ENCODE data around the gene KRTAP13-3. TPM values are rescaled to one million over a fixed set of nuclear protein-coding genes. Genes with fewer than 3 reads are reported as not detected.

KRTAP13-3 gene, protein sequence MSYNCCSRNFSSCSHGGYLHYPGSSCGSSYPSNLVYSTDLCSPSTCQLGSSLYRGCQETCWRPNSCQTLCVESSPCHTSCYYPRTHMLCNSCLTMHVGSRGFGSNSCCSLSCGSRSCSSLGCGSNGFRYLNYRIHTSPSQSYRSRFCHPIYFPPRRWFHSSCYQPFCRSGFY
- not detected in 2 replicates for polyA plus RNA-seq

DNA sequence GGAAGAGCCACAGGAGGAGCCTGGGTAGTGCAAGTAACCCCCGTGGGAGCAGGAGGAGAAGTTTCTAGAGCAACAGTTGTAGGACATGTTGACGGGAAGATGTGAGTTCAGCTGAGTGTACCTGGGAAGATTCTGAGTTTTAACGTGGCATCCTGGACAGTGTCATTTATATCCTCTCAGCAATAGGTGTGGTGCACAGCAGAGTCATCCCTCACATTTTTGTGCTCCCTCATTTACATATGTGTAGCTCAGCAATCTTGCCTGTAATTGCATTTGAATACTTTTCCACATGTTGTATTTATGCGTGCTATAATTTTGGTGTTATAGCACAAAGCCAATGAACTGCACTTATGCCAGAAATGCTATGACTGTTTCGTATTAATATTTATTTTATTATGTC, at the start of gene KRTAP13-3:
Gene KRTAP13-3, minus strand, starts transcription at position 101 of the 400 bp plus-strand sequence. Its CDS starts 14 bp downstream, at position 87.

DNA sequence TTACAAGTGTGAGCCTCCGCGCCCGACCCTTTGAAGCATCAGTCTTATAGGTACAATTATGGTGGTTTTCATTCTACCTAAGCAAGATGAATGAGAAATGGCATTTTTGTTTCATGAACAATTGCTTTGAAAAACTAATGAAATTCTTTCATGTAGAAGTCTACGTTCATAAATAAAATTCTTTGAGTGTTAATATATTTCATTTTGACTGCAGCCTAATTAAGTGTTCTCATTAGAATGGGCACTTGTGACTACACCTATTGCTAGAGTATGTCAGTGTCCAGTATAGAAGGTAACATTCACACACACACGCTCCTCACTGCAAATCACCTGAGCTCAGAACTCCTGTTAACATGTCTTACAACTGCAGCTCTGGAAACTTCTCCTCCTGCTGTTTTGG, 14.2 kb upstream of the KRTAP13-3 start, which contains the start of gene KRTAP15-1:
Gene KRTAP15-1, plus strand, starts transcription at position 301 of the 400 bp plus-strand sequence. Its CDS starts 53 bp downstream, at position 354.

DNA sequence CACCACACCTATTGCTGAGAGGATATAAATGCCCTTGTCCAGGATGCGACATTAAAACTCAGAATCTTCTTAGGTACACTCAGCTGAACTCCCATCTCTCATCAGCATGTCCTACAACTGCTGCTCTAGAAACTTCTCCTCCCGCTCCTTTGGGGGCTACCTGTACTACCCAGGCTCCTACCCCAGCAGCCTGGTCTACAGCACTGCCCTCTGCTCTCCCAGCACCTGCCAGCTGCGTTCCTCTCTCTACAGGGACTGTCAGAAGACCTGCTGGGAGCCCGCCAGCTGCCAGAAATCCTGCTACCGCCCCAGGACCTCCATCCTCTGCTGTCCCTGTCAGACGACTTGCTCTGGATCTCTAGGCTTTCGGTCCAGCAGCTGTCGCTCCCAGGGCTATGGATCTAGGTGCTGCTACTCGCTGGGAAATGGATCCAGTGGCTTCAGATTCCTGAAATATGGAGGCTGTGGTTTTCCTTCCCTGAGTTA, 4.5 kb upstream of the KRTAP13-3 start, which contains the start of gene KRTAP13-4:
Gene KRTAP13-4, plus strand, starts transcription at position 51 of the 486 bp plus-strand sequence. Its CDS starts 56 bp downstream, at position 107.

DNA sequence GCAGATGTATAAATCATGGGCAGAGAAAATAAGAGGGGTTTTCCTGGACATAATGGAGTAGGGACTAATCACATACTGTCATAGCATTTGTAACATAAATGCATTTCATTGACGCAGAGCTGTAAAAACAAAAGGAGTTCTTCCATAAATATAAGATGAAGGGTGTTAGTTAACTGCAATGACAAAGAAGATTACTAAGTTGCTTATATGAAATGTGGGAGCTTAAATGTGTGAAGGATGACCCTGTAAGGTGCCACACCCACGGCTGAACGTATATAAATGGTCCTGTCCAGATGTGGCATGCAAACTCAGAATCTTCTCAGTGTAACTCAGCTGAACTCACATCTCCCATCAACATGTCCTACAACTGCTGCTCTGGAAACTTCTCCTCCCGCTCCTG, 30.0 kb downstream of the KRTAP13-3 start, which contains the start of gene KRTAP13-1:
Gene KRTAP13-1, plus strand, starts transcription at position 301 of the 400 bp plus-strand sequence. Its CDS starts 56 bp downstream, at position 357.

Other genes with a start within 250 kb of the KRTAP13-3 start
- not detected in 2 replicates for gene CLDN8, start 209.8 kb downstream of the KRTAP13-3 start, polyA plus RNA-seq
- gene KRTAP24-1, start 143.0 kb downstream of the KRTAP13-3 start, polyA plus RNA-seq: not detected in 2 replicates
- gene KRTAP25-1, start 136.4 kb downstream of the KRTAP13-3 start, polyA plus RNA-seq: not detected in 2 replicates
- gene KRTAP26-1, start 105.6 kb downstream of the KRTAP13-3 start, polyA plus RNA-seq: not detected in 2 replicates
- gene KRTAP27-1, start 88.2 kb downstream of the KRTAP13-3 start, polyA plus RNA-seq: not detected in 2 replicates
- not detected in 2 replicates for gene KRTAP23-1, start 77.3 kb downstream of the KRTAP13-3 start, polyA plus RNA-seq
- gene KRTAP13-2, start 53.7 kb downstream of the KRTAP13-3 start, polyA plus RNA-seq: not detected in 2 replicates
- gene KRTAP13-1, start 29.9 kb downstream of the KRTAP13-3 start, polyA plus RNA-seq: not detected in 2 replicates
- not detected in 2 replicates for gene KRTAP13-4, start 4.3 kb upstream of the KRTAP13-3 start, polyA plus RNA-seq
- gene KRTAP15-1, start 14.3 kb upstream of the KRTAP13-3 start, polyA plus RNA-seq: not detected in 2 replicates
- gene KRTAP19-1, start 54.4 kb upstream of the KRTAP13-3 start, polyA plus RNA-seq: not detected in 2 replicates
- gene KRTAP19-2, start 61.5 kb upstream of the KRTAP13-3 start, polyA plus RNA-seq: not detected in 2 replicates
- gene KRTAP19-3, start 66.1 kb upstream of the KRTAP13-3 start, polyA plus RNA-seq: not detected in 2 replicates
- not detected in 2 replicates for gene KRTAP19-4, start 71.2 kb upstream of the KRTAP13-3 start, polyA plus RNA-seq
- not detected in 2 replicates for gene KRTAP19-5, start 76.2 kb upstream of the KRTAP13-3 start, polyA plus RNA-seq
- gene KRTAP19-6, start 115.9 kb upstream of the KRTAP13-3 start, polyA plus RNA-seq: not detected in 2 replicates
- not detected in 2 replicates for gene KRTAP19-7, start 135.4 kb upstream of the KRTAP13-3 start, polyA plus RNA-seq
- not detected in 2 replicates for gene KRTAP22-2, start 164.5 kb upstream of the KRTAP13-3 start, polyA plus RNA-seq
- gene KRTAP6-3, start 166.5 kb upstream of the KRTAP13-3 start, polyA plus RNA-seq: not detected in 2 replicates
- not detected in 2 replicates for gene KRTAP6-2, start 173.0 kb upstream of the KRTAP13-3 start, polyA plus RNA-seq
- gene KRTAP22-1, start 175.2 kb upstream of the KRTAP13-3 start, polyA plus RNA-seq: not detected in 2 replicates
- not detected in 2 replicates for gene KRTAP6-1, start 188.0 kb upstream of the KRTAP13-3 start, polyA plus RNA-seq
- gene KRTAP20-1, start 190.5 kb upstream of the KRTAP13-3 start, polyA plus RNA-seq: not detected in 2 replicates
- gene KRTAP20-4, start 194.7 kb upstream of the KRTAP13-3 start, polyA plus RNA-seq: not detected in 2 replicates
- gene KRTAP20-2, start 209.3 kb upstream of the KRTAP13-3 start, polyA plus RNA-seq: not detected in 2 replicates
- gene KRTAP20-3, start 216.9 kb upstream of the KRTAP13-3 start, polyA plus RNA-seq: not detected in 2 replicates

All from Purkinje cell (primary cell).